SK-N-SH treated with all-trans-retinoic acid at 6 μM for 48 hours (cell line): ENCODE data around the gene CDK11B.

Experiments used
- ARNTL ChIP-seq: fragments of 450-650 bp; formaldehyde crosslinking; IDR thresholded peaks from 2 replicates; pipeline ENCODE4 v1.5.0; 2020; ENCODE audit warnings: low read depth, mild to moderate bottlenecking, moderate library complexity, borderline replicate concordance
- BACH2 ChIP-seq: fragments of 250-450 bp; sonication (Bioruptor Pico); IDR thresholded peaks from 2 replicates; pipeline ENCODE4 v1.9.0; 2021; ENCODE audit warnings: mild to moderate bottlenecking, borderline replicate concordance
- CSRNP3 ChIP-seq: fragments of 250-450 bp; sonication (Bioruptor Pico); IDR thresholded peaks from 2 replicates; pipeline ENCODE4 v1.5.1; 2021; ENCODE audit warnings: mild to moderate bottlenecking, moderate library complexity
- GLIS3 ChIP-seq: fragments of 250-450 bp; sonication (Bioruptor Pico); IDR thresholded peaks from 2 replicates; pipeline ENCODE4 v1.5.0; 2020; ENCODE audit warnings: mild to moderate bottlenecking, moderate library complexity
- PATZ1 ChIP-seq: fragments of 250-450 bp; sonication (Bioruptor Pico); IDR thresholded peaks from 2 replicates; pipeline ENCODE4 v1.8.0; 2020; ENCODE audit warnings: mild to moderate bottlenecking, moderate library complexity, borderline replicate concordance
- PPARA ChIP-seq: fragments of 250-450 bp; sonication (Bioruptor Pico); IDR thresholded peaks from 2 replicates; pipeline ENCODE4 v1.5.0; 2020; ENCODE audit warnings: mild to moderate bottlenecking, borderline replicate concordance
- RARB ChIP-seq: fragments of 250-450 bp; sonication (Bioruptor Pico); IDR thresholded peaks from 2 replicates; pipeline ENCODE4 v1.8.0; 2021; ENCODE audit warnings: mild to moderate bottlenecking, moderate library complexity
- TCF4 ChIP-seq: fragments of 250-450 bp; sonication (Bioruptor Pico); IDR thresholded peaks from 2 replicates; pipeline ENCODE4 v1.8.0; 2021; ENCODE audit warnings: mild to moderate bottlenecking, moderate library complexity, borderline replicate concordance
- TOX ChIP-seq: fragments of 250-450 bp; sonication (Bioruptor Pico); IDR thresholded peaks from 2 replicates; pipeline ENCODE4 v1.8.0; 2021; ENCODE audit warnings: mild to moderate bottlenecking, moderate library complexity, borderline replicate concordance
- ZFP30 ChIP-seq: fragments of 450-650 bp; formaldehyde crosslinking; IDR thresholded peaks from 2 replicates; pipeline ENCODE4 v1.5.0; 2022; ENCODE audit warnings: mild to moderate bottlenecking, moderate library complexity
- ZNF70 ChIP-seq: fragments of 450-650 bp; formaldehyde crosslinking; IDR thresholded peaks from 2 replicates; pipeline ENCODE4 v1.5.0; 2020; ENCODE audit warnings: mild to moderate bottlenecking, moderate library complexity

DNA sequence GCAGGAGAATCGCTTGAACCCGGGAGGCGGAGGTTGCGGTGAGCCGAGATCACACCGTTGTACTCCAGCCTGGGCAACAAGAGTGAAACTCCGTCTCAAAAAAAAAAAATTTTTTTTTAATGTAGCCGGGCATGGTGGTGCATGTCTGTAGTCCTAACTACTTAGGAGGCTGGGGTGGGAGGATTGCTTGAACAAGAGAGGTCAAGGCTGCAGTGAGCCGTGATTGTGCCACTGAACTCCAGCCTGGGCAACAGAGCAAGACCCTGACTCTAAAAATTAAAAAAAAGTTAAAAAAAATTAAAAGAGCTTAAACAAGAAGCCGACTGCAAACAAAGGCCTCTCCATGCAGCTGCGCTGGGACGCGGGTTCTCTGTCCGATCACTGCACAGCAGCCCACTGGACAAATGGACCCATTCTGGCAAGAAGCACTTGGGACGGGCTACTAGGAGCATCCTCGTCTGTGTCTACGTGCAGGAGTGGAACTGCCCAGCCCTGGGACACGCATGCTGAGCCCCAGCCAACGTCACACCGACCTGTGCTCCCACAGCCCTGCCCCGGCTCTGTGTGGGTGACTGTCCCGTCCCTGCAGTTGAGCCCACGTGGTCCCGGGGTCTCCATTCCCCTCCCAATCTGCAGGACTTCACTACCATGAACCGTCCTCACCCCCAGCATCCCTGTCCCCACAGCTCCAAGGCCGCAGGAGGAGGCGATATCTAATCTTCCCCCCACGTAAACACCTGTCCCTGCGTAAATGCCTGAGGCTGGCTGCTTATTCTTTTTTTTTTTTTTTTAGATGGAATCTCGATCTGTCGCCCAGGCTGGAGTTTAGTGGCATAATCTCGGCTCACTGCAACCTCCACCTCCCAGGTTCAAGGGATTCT is 21.5 kb upstream of the CDK11B start:
- TF ChIP-seq ARNTL (CRISPR knock-in tag) (no peak), PATZ1 (CRISPR knock-in tag) (no peak), BACH2 (CRISPR knock-in tag) (no peak), ZFP30 (CRISPR knock-in tag) (no peak), CSRNP3 (CRISPR knock-in tag) (no peak), TOX (CRISPR knock-in tag) (no peak), GLIS3 (CRISPR knock-in tag) (no peak), TCF4 (no peak), RARB (CRISPR knock-in tag) (no peak), PPARA (CRISPR knock-in tag) (no peak), ZNF70 (CRISPR knock-in tag) (no peak)
